A549 (cell line): ENCODE data around the gene HAO2.

Source experiments
- BCL3 ChIP-seq: fragments of >200 bp; sonication (Bioruptor Twin); formaldehyde crosslinking; IDR thresholded peaks from 3 replicates; pipeline ENCODE4 v1.6.1; 2016
- CTCF ChIP-seq: fragments of >200 bp; sonication (Bioruptor Twin); formaldehyde crosslinking; IDR thresholded peaks from 3 replicates; pipeline ENCODE4 v1.5.1; 2016
- POLR2A ChIP-seq: IDR thresholded peaks from 2 replicates; pipeline ENCODE4 v1.6.1; 2012; ENCODE audit warnings: mild to moderate bottlenecking, low read length
- RCOR1 ChIP-seq: fragments of 150-350 bp; IDR thresholded peaks from 2 replicates; pipeline ENCODE4 v1.6.1; 2014; ENCODE audit warnings: antibody characterized with exemption, low read length, low read depth

GRCh38 chr1:119420638-119421037, 52.1 kb downstream of the HAO2 start:
- TF ChIP-seq BCL3 = no peak
- TF ChIP-seq RCOR1 = no peak
- TF ChIP-seq CTCF = no peak
- TF ChIP-seq POLR2A = no peak
